ENCODE measurements around the gene ZNF134.

The ZNF134 gene

DNA sequence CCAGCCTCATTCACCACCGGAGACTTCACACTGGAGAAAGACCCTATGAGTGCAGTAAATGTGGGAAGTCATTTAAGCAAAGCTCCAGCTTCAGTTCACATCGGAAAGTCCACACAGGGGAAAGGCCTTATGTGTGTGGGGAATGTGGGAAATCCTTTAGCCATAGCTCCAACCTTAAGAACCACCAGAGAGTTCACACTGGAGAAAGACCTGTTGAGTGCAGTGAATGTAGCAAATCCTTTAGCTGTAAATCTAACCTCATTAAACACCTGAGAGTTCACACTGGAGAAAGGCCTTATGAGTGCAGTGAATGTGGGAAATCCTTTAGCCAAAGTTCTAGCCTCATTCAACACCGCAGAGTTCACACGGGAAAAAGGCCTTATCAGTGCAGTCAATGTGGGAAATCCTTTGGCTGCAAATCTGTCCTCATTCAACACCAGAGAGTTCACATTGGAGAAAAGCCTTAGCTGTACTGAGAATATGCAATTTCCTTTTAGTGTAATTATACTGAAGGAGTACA, 27.7 kb downstream of the ZNF134 start:
- DNase-seq (ENCODE audit: low read depth in 2 of 2), result no peak

DNA sequence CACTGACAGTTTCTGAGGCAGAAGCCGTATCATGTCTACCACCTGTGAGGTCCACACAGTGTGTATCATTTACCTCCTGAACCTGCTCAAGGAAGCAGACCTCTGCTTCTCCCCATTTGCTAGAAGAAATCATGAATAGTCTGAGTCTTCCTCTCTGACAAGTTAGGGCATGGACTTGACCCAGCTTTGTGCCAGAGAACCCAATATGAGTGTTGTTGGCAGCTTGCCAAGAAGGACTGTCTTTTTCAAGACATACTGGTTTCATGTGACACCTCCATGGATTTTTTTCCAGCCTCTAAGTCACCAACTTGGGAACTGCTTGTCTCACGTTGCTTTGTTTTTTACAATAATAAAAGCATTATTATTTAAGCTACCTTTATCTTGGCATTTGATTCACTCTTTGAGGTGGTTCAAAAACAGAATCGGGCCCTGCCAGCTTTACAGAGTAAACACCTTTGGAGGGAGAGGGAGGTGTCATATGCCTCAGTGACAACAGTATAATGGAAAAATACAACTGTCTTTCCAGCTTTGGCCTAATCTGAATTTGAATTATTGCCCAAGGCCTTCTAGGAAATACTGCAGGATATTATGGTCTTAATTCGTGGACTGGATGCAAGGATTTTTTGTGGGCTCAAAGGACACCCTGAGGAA, 28.5 kb downstream of the ZNF134 start:
- DNase-seq (ENCODE audit: low read depth in 2 of 2), result no peak

GRCh38 chr19:57643734-57644133, 29.7 kb downstream of the ZNF134 start:
- no peak for DNase-seq (ENCODE audit: low read depth in 2 of 2)

DNA sequence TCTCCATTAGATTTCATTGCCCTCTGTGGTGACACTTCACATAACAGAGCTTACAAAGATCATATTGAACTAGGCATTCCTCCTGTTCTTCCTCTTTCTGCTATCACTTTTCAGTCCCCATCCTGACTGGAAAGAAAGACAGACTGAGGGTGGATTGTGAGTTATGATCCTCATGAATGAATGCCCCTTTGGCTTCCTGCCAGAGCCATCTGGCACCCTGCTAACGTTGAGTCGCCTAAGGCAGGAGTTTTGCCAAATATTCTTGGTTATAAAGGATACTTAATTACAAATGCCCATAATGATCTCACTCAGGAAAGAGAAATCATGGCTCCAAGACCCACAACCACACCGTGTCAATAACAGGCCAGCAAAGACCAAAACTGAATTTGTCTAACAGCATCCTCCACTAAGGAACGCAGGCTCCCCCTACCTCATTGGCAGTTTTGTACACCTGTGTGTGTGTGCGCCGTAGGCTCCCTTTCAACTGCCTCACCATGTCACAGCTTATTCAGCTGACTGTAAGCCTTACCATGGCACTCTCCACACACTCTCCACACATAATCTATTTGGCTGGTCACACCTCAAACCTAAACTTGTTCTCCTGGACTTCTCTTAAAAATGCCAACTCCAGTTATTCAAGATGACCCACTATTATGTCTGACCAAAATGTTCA, 34.4 kb downstream of the ZNF134 start:
- DNase-seq (ENCODE audit: low read depth in 2 of 2), result no peak

- DNase-seq (ENCODE audit: low read depth in 2 of 2), result no peak
Observed at GRCh38 chr19:57651654-57651996, 37.6 kb downstream of the ZNF134 start.

DNA sequence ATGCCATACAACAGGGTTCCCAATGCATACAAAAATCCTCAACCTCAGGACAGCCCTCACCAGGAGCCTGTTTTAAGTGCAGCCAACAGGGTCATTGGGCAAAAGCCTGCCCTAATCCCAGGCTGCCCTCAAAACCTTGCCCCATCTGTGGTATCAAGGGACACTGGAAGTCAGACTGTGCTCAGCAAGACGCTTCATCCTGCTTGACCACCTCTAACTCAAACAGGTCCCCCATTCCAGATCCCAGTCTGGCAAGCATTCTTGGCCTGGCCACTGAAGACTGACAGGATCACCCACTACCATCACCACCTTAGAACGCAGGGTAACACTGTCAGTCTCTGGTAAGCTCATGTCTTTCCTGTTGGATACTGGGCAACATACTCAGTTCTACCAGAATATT, 39.6 kb downstream of the ZNF134 start:
- no peak for DNase-seq (ENCODE audit: low read depth in 2 of 2)

GRCh38 chr19:57655443-57655842, 41.4 kb downstream of the ZNF134 start:
- DNase-seq (ENCODE audit: low read depth in 2 of 2), result no peak

DNA sequence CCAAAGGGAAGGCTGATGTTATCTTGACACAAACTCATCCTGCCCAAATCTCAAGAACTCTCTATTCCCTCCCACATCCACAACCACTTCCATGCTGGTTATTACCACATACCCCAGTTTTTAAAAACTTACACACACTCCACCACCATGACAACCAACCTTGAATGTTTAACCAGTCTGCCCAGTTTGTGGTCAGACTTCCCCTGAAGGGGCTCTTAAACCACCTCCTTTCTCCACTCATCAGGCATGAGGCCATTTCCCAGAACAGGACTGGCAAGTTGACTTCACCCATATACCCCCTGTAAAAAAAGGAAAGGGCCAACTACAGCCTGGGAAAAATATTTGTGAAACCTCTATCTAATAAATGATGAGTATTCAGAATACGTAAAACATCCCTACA, 42.3 kb downstream of the ZNF134 start:
- no peak for DNase-seq (ENCODE audit: low read depth in 2 of 2)

DNA sequence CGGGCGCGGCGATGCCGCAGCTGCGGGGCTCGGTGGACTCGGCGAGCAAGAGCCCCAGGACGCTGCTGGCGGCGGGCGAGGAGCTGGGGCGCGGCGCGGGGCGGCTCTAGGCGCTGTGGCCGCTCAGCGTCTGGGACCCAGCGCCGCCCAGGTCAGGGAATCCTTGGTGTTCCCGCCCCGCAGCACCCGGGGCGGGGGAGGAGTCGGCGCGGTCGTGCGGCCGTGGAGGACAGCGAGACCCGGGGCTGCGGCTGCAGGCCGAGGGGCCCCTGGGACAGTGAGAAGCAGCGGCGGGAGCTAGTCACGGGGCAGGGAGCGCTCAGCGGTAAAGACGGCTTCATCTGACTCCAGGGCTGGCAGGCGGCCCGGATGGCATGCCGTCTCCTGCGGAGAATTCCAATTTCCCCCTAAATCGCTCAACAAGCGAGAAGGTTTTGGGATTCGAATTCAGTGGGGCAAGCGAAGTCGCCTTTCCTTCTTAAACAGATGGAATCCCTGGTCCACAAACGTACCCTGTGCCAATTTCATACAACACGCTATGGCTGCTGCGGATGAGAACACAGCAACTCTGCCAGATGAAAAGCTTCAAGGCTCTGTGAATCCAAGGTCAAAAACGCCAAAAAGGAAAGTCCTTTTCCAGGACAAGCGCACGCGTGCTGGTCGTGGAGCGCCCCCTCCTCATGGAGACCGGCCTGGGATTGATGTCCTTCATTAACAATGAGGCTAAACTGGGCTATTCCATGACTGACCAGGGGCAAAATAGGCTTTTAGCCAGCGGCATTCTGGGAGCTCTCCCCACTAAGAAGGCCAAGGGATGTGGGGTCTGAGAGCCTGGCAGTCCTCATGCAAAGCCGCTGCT, 50.5 kb downstream of the ZNF134 start:
- no peak for DNase-seq (ENCODE audit: low read depth in 2 of 2)

GRCh38 chr19:57665261-57665806, 51.3 kb downstream of the ZNF134 start:
- DNase-seq (ENCODE audit: low read depth in 2 of 2), result no peak

- DNase-seq (ENCODE audit: low read depth in 2 of 2), result no peak
Observed at GRCh38 chr19:57667228-57667627, 53.2 kb downstream of the ZNF134 start.

DNA sequence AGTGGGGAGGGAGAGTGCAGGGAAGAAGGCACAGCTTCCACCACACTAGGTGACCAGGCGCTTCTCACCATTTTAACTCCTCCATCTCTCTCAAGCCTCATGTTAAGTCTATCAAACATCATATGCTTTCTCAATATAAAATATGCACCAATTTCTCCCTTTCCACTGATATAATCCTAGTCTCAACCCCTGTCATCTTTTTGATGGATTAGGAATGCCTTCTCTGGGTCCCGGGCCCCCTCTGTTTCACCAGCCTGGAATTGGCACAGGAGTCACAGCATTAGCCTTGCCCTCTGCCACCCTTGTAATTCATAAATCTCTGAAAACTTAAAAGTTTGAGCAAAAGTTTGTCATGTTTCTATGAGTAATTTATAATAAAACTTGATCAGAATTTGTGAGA, 54.6 kb downstream of the ZNF134 start, which contains the start of gene ZSCAN4:
ZSCAN4 (plus strand) TSS at position 301 of the 400 bp plus-strand sequence. CDS start 7,211 bp downstream, outside the sequence.
- DNase-seq (ENCODE audit: low read depth in 2 of 2), result no peak

DNA sequence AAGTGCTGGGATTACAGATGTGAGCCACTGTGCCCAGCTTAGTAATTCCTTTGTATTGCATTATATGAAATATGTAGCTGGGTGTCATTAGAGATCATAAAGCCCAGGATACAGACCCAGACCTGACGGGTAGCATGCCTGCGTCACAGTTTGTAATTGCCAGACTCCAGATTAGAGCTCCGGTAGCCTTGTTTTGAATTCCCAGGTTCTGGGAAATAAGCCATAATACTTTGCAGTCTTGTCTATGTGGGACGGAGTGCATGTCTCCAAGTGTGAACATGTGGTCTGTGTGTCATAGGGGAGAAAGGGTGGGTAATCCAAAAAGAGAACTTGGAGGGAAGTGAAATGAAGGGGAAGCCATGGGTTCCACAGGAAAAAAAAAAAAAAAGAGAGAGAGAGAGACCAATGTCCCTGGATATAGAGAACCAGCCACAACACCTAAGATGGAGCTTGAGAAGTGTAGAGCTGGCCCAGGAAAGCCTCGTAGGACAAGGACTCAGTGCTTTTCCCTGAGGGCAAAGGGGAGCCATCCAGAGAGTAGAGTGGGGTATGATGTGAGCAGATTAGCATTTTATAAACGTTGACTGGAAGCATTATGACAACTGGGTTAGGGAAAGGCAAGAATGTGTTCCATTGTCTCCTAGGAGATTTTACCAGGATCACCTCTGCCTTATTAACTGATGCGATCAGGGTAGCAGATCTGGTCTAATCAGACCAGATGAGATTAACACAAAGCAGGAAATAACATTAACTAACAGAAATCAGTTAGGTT, 57.3 kb downstream of the ZNF134 start:
- DNase-seq (ENCODE audit: low read depth in 2 of 2), result no peak

DNA sequence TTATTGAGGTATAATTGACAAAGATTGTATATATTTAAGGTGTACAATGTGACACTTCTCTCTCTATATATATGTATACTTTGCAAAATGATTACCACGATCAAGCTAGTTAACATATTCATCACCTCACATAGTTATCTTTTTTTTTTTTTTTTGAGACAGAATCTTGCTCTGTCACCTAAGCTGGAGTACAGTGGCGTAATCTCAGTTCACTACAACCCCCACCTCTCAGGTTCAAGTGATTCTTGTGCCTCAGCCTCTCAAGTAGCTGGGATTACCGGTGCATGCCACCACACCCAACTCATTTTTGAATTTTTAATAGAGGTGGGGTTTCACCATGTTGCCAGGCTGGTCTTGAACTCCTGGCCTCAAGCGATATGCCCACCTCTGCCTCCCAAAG, 58.4 kb downstream of the ZNF134 start:
- no peak for DNase-seq (ENCODE audit: low read depth in 2 of 2)
